HepG2 (cell line): Measurements from ENCODE around the gene KLF9. TPM values are rescaled to one million over a fixed set of nuclear protein-coding genes. Genes with fewer than 3 reads are reported as not detected.
A peak's percentile ranks its signal among the peaks of the same experiment; 100 is the strongest.

ENCODE experiments used
- ATAC-seq: fragments of 200-7000 bp; cut with Tn5 transposase; 3 replicates; pipeline ENCODE4 v1.9.1; 2020; ENCODE audit warnings: mild to moderate bottlenecking, moderate library complexity
- BruUV-seq: library from RNA; stranded (reverse); fragments of 400-500 nt; replicated peaks from 2 replicates; lab custom pipeline; 2021; lab: Mats Ljungman, UMichigan
- CTCF ChIA-PET: fragments of 300-600 bp; formaldehyde crosslinking; extraction: SDS; loops from one replicate; lab custom pipeline; 2021; ENCODE audit warnings: low total read pairs, inconsistent platforms, low intra/inter-chr PET ratio; lab: Yijun Ruan, JAX
- POLR2A ChIA-PET: fragments of 350-600 bp; sonication (Branson Sonifier 250); formaldehyde crosslinking; loops from one replicate; lab custom pipeline; 2020; ENCODE audit warnings: antibody characterized with exemption, inconsistent platforms; lab: Yijun Ruan, JAX
- DNase-seq: peaks from one replicate; pipeline ENCODE4 v3.0.0-alpha.2; 2015; ENCODE audit warnings: low spot score
- FAIRE-seq: peaks from 3 replicates; lab custom pipeline; 2011; peaks lifted over from hg19 to GRCh38; lab: Jason Lieb, UNC
- H2AFZ ChIP-seq: one replicate; pipeline ENCODE4 v1.6.1; 2011; ENCODE audit warnings: low read length, inconsistent platforms
- H3K27ac ChIP-seq: fragments of 300-600 bp; 3 replicates; pipeline ENCODE4 v1.8.0; 2011; ENCODE audit warnings: mixed run types, mild to moderate bottlenecking, mixed read lengths, low read length, inconsistent platforms; ENCODE audit not compliant: insufficient read depth; ENCODE audit errors: extremely low read length
- H3K27me3 ChIP-seq, 2 experiments: fragments of 200-600 bp in 1 of 2; 2 replicates in 1 of 2; 3 replicates in 1 of 2; pipeline versions ENCODE4 v1.6.0 to v1.8.0; 2011; ENCODE audit warnings: low read length in 2 of 2, mild to moderate bottlenecking in 2 of 2, moderate library complexity in 2 of 2, inconsistent platforms in 1 of 2; ENCODE audit not compliant: insufficient read depth in 2 of 2, control insufficient read depth in 1 of 2
- H3K36me3 ChIP-seq, 2 experiments: fragments of 200-600 bp in 1 of 2; replicated peaks in 1 of 2; 2 replicates in 1 of 2; 3 replicates in 1 of 2; pipeline versions ENCODE4 v1.5.1 to v1.8.0; 2011; ENCODE audit warnings: low read length in 2 of 2, inconsistent platforms in 1 of 2; ENCODE audit not compliant: insufficient read depth in 2 of 2, control insufficient read depth in 1 of 2
- H3K4me1 ChIP-seq: 2 replicates; pipeline ENCODE4 v1.5.1; 2012; ENCODE audit warnings: low read length, inconsistent platforms; ENCODE audit not compliant: insufficient read depth
- H3K4me2 ChIP-seq: 2 replicates; pipeline ENCODE4 v1.6.0; 2011; ENCODE audit warnings: low read depth, low read length, inconsistent platforms
- H3K4me3 ChIP-seq, 3 experiments: fragments of 200-600 bp in 1 of 3; sonication (generic), shearing (Covaris generic) in 1 of 3; replicated peaks in 1 of 3; 2 replicates each; pipeline ENCODE4 v1.5.1; 2011 to 2016; ENCODE audit warnings: low read length in 3 of 3, inconsistent platforms in 2 of 3, low read depth in 2 of 3, mild to moderate bottlenecking in 2 of 3, control low read depth in 1 of 3, mixed read lengths in 1 of 3; ENCODE audit not compliant: insufficient read depth in 1 of 3
- H3K79me2 ChIP-seq: one replicate; pipeline ENCODE4 v1.6.1; 2011; ENCODE audit warnings: low read length, inconsistent platforms; ENCODE audit not compliant: insufficient read depth
- H3K9ac ChIP-seq: 2 replicates; pipeline ENCODE4 v1.6.0; 2011; ENCODE audit warnings: mild to moderate bottlenecking, low read depth, low read length, inconsistent platforms; ENCODE audit not compliant: insufficient read depth
- H3K9me3 ChIP-seq: 2 replicates; pipeline ENCODE4 v1.5.1; 2012; ENCODE audit warnings: mild to moderate bottlenecking, low read length
- H4K20me1 ChIP-seq: 2 replicates; pipeline ENCODE4 v1.6.0; 2011; ENCODE audit warnings: inconsistent platforms, mild to moderate bottlenecking, low read length, moderate library complexity; ENCODE audit not compliant: insufficient read depth
- SIN3A ChIP-seq: IDR thresholded peaks from 2 replicates; pipeline ENCODE4 v1.6.1; 2011; ENCODE audit warnings: low read depth, mild to moderate bottlenecking, control low read depth, low read length, borderline replicate concordance
- ZNF44 ChIP-seq: sonication (generic); formaldehyde crosslinking; IDR thresholded peaks from 2 replicates; pipeline ENCODE4 v1.5.1; 2020; ENCODE audit warnings: mild to moderate bottlenecking, missing genetic modification reagents
- whole genome bisulfite sequencing: methylation state at CpG from one replicate; pipeline ENCODE4 v1.1.6; 2017; ENCODE audit warnings: low lambda C conversion rate; 5-methylcytosine and 5-hydroxymethylcytosine counted together
- in situ Hi-C: cut with HindIII; loops from 2 replicates; pipeline ENCODE4 v1.10.0; 2017; ENCODE audit warnings: low pct_unique_long_range_greater_than_20kb; ENCODE audit not compliant: extremely low pct_ligation_motif_present
- intact Hi-C: fragments of 100-400 bp; cut with micrococcal nuclease; formaldehyde crosslinking; loops from one replicate; pipeline ENCODE4 v1.10.0; 2022; ENCODE audit not compliant: unreplicated experiment
- polyA plus RNA-seq, 8 experiments: library from polyadenylated mRNA; depleted of rRNA in 3 of 8; stranded (reverse) in 7 of 8; unstranded in 1 of 8; fragments of >200 nt; fragmentation: Illumina TruSeq in 4 of 8; extraction: Trizol in 4 of 8; gene quantifications; 2 replicates each; pipeline versions ENCODE4 v1.2.1 to v1.2.3, GENCODE V29; 2011 to 2016; ENCODE audit warnings: low read depth in 4 of 8, missing spikeins in 1 of 8, mixed read lengths in 1 of 8; ENCODE audit not compliant: insufficient read depth in 1 of 8
- total RNA-seq, 5 experiments: library from RNA; depleted of rRNA; stranded (reverse); fragments of >200 nt; fragmentation: Illumina TruSeq; extraction: Trizol; gene quantifications; 2 replicates each; pipeline ENCODE4 v1.2.3, GENCODE V29; 2016; ENCODE audit warnings: low read depth in 1 of 5
- TF ChIP-seq, protein P1 (sequence below): sonication (generic); formaldehyde crosslinking; IDR thresholded peaks from 2 replicates; pipeline ENCODE4 v1.5.0; 2020; ENCODE audit warnings: mild to moderate bottlenecking, missing genetic modification reagents, moderate library complexity

The KLF9 gene
- total and polyA plus RNA-seq, 2 of the 13 experiments (the other 11 are each of a cell fraction or from before 2014, with no cell fraction given) = 5.7 to 7.2 TPM

DNA sequence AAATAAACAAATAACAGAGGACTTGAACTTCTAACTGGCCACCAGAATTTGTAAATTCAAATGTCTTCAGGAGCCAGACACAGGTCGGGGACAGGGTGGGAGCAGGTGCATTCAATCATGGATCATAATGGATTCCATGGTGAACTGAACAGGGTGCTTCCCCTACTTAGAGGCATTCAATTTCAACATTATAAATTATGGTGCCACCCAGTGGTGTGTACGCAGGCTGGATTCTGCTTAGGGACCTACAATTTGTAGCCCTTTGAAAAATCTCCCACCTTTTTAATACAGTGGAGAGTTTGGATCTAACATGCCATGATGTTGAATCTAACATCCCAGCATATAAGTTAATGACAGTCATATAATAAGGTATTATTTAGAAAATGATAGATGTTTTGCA lies 22.3 kb downstream of the KLF9 start:
- 86% methylated on average over 2 of the region's 2 CpGs for WGBS
- Histone ChIP-seq H3K4me3 (no peak overlapping the region), H2AFZ (no peak overlapping the region), H3K27ac (no peak overlapping the region), H3K4me1 (peaks cover 4% of the 10 kb centered on the region; the same call in 1 of the 2 replicates), H3K36me3 (no peaks in the 10 kb centered on the region; a peak in 1 of 5 replicates), H3K4me2 (no peak overlapping the region), H3K9ac (no peak overlapping the region), H3K27me3 (no peaks in the 10 kb centered on the region), H3K9me3 (no peaks in the 10 kb centered on the region), H4K20me1 (peaks cover 56% of the 10 kb centered on the region), H3K79me2 (peaks cover 31% of the 10 kb centered on the region)
- FAIRE-seq (no peak), DNase-seq (no peak), ATAC-seq (peak; percentile 62)
- ChIA-PET POLR2A (interaction anchor here (0.9 kb wide), 1 partner anchor 26 kb away, joined by 4 read pairs; no protein-coding TSS in a partner anchor), CTCF (interaction anchor here (0.7 kb wide), 1 partner anchor 52 kb away, joined by 3 read pairs; no protein-coding TSS in a partner anchor)
- BruUV-seq = no TSS peak
- intact Hi-C loops = no loop called here
- TF ChIP-seq, protein P1, sequence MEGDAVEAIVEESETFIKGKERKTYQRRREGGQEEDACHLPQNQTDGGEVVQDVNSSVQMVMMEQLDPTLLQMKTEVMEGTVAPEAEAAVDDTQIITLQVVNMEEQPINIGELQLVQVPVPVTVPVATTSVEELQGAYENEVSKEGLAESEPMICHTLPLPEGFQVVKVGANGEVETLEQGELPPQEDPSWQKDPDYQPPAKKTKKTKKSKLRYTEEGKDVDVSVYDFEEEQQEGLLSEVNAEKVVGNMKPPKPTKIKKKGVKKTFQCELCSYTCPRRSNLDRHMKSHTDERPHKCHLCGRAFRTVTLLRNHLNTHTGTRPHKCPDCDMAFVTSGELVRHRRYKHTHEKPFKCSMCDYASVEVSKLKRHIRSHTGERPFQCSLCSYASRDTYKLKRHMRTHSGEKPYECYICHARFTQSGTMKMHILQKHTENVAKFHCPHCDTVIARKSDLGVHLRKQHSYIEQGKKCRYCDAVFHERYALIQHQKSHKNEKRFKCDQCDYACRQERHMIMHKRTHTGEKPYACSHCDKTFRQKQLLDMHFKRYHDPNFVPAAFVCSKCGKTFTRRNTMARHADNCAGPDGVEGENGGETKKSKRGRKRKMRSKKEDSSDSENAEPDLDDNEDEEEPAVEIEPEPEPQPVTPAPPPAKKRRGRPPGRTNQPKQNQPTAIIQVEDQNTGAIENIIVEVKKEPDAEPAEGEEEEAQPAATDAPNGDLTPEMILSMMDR (CRISPR knock-in tag) = 0 out of 2 replicates have a peak, but pooled peaks have one; percentile 16
- no peak for TF ChIP-seq SIN3A
- in situ Hi-C loops = no loop called here

DNA sequence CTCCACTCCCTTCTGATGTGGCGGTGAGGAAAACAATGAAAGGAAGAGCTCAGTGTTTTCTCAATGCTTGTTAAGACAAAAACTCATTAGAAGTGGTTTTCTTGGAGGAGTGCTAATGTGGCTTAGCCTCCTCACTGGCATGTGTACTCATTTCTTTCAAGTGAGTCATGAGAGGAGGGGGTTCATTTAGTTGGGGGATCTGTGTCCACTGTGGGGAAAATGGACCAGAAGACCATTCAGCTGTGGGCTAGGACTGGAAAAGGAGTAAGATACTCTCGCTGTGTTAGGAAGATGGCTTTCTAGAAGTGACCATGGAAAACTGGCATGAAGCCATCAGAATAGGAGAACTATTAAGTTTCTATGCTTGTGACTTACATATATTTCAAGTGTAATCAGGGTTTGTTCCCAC lies 23.5 kb downstream of the KLF9 start:
- POLR2A ChIA-PET = no interaction called here
- no peak for TF ChIP-seq ZNF44 (CRISPR knock-in tag)
- H3K9ac ChIP-seq = no peak overlapping the region
- H3K36me3 ChIP-seq = peaks cover 2% of the 10 kb centered on the region in 2 experiments; a peak in 2 of 5 replicates
- no peak overlapping the region for H2AFZ ChIP-seq
- intact Hi-C loops (no loop called here), in situ Hi-C loops (no loop called here)
- ATAC-seq (no peak), DNase-seq (no peak), FAIRE-seq (no peak)
- no peaks in the 10 kb centered on the region for H3K9me3 ChIP-seq
- 91% methylated on average over 2 of the region's 2 CpGs for WGBS
- CTCF ChIA-PET = no interaction called here
- H3K4me2 ChIP-seq = no peak overlapping the region
- BruUV-seq = no TSS peak
- H3K27ac ChIP-seq = no peak overlapping the region
- no peaks in the 10 kb centered on the region for H3K27me3 ChIP-seq
- peaks cover 4% of the 10 kb centered on the region; the same call in 1 of the 2 replicates for H3K4me1 ChIP-seq
- peaks cover 52% of the 10 kb centered on the region for H4K20me1 ChIP-seq
- no peak overlapping the region for H3K4me3 ChIP-seq
- H3K79me2 ChIP-seq = peaks cover 21% of the 10 kb centered on the region
